Measurements from ENCODE around the gene SPOCK1.

Gene SPOCK1

GRCh38 chr5:137374110-137374714, 124.9 kb downstream of the SPOCK1 start:
- Histone ChIP-seq H3K4me3 (ENCODE audit: low read depth, low read length) (no peak overlapping the region), H3K4me1 (no peaks in the 10 kb centered on the region), H3K36me3 (no peaks in the 10 kb centered on the region), H3K9me3 (no peaks in the 10 kb centered on the region), H3K27me3 (no peaks in the 10 kb centered on the region)
- TF ChIP-seq CTCF (IDR thresholded peaks at IDR 0.05; ENCODE audit: low read depth, low read length) = no peak
- peak; percentile 28 for DNase-seq

- Histone ChIP-seq H3K27me3 (no peaks in the 10 kb centered on the region), H3K4me1 (no peaks in the 10 kb centered on the region), H3K9me3 (no peaks in the 10 kb centered on the region), H3K4me3 (ENCODE audit: low read depth, low read length) (no peak overlapping the region), H3K36me3 (no peaks in the 10 kb centered on the region)
- no peak for TF ChIP-seq CTCF (IDR thresholded peaks at IDR 0.05; ENCODE audit: low read depth, low read length)
- no peak for DNase-seq
These were observed 126.4 kb downstream of the SPOCK1 start for GRCh38 chr5:137372773-137373160.

- H3K4me3 ChIP-seq (ENCODE audit: low read depth, low read length) = no peak overlapping the region
- H3K27me3 ChIP-seq = no peaks in the 10 kb centered on the region
- no peaks in the 10 kb centered on the region for H3K4me1 ChIP-seq
- DNase-seq = no peak
- no peaks in the 10 kb centered on the region for H3K36me3 ChIP-seq
- TF ChIP-seq CTCF (IDR thresholded peaks at IDR 0.05; ENCODE audit: low read depth, low read length) = no peak
- H3K9me3 ChIP-seq = no peaks in the 10 kb centered on the region
These were observed 126.9 kb downstream of the SPOCK1 start for GRCh38 chr5:137372016-137372772.

- Histone ChIP-seq H3K27me3 (no peaks in the 10 kb centered on the region), H3K36me3 (no peaks in the 10 kb centered on the region), H3K9me3 (no peaks in the 10 kb centered on the region), H3K4me3 (ENCODE audit: low read depth, low read length) (no peak overlapping the region), H3K4me1 (no peaks in the 10 kb centered on the region)
- no peak for DNase-seq
- TF ChIP-seq CTCF (IDR thresholded peaks at IDR 0.05; ENCODE audit: low read depth, low read length) = no peak
These were observed 128.7 kb downstream of the SPOCK1 start for GRCh38 chr5:137370096-137371071.

- H3K4me1 ChIP-seq = no peaks in the 10 kb centered on the region
- DNase-seq = no peak
- no peaks in the 10 kb centered on the region for H3K27me3 ChIP-seq
- H3K36me3 ChIP-seq = no peaks in the 10 kb centered on the region
- no peak overlapping the region for H3K4me3 ChIP-seq (ENCODE audit: low read depth, low read length)
- no peak for TF ChIP-seq CTCF (IDR thresholded peaks at IDR 0.05; ENCODE audit: low read depth, low read length)
- no peaks in the 10 kb centered on the region for H3K9me3 ChIP-seq
These were observed 130.5 kb downstream of the SPOCK1 start for GRCh38 chr5:137368651-137369050.

Measured in BE2C (cell line).